Panc1 (cell line): ENCODE measurements around the gene CTF1. TPM values are rescaled to one million over a fixed set of nuclear protein-coding genes. Genes with fewer than 3 reads are reported as not detected.

Experiments used
- ATAC-seq: fragments of 200-7000 bp; cut with Tn5 transposase; 2 replicates; pipeline ENCODE4 v1.9.1; 2020; ENCODE audit warnings: mild to moderate bottlenecking, moderate library complexity
- BruUV-seq: library from RNA; stranded (reverse); fragments of 400-500 nt; replicated peaks from 2 replicates; lab custom pipeline; 2021; lab: Mats Ljungman, UMichigan
- CTCF ChIA-PET: fragments of 300-600 bp; sonication (Branson Sonifier 250); formaldehyde crosslinking; loops from one replicate; lab custom pipeline; 2022; ENCODE audit warnings: antibody characterized with exemption; lab: Charles Lee
- POLR2A ChIA-PET: fragments of 300-600 bp; sonication (Branson Sonifier 250); formaldehyde crosslinking; loops from one replicate; lab custom pipeline; 2022; ENCODE audit warnings: antibody characterized with exemption; lab: Charles Lee
- DNase-seq: peaks from one replicate; pipeline ENCODE4 v3.0.0-alpha.2; 2010; ENCODE audit warnings: low read depth, low spot score
- H3K27ac ChIP-seq: 2 replicates; pipeline ENCODE4 v1.5.1; 2011; ENCODE audit warnings: mild to moderate bottlenecking, low read length, inconsistent platforms
- H3K27me3 ChIP-seq: fragments of 200-500 bp; sonication (Bioruptor generic); 2 replicates; pipeline ENCODE4 v1.6.0; 2014; ENCODE audit warnings: low read length, inconsistent platforms; ENCODE audit not compliant: control insufficient read depth, insufficient read depth
- H3K36me3 ChIP-seq: fragments of 200-500 bp; sonication (Bioruptor generic); 2 replicates; pipeline ENCODE4 v1.5.1; 2014; ENCODE audit warnings: inconsistent platforms, mild to moderate bottlenecking, low read length, moderate library complexity; ENCODE audit not compliant: control insufficient read depth, insufficient read depth
- H3K4me1 ChIP-seq: 2 replicates; pipeline ENCODE4 v1.5.1; 2011; ENCODE audit warnings: inconsistent platforms, mild to moderate bottlenecking, low read length, moderate library complexity; ENCODE audit not compliant: control insufficient read depth, insufficient read depth
- H3K4me3 ChIP-seq, 2 experiments: 2 replicates each; pipeline ENCODE4 v1.5.1; 2011 to 2012; ENCODE audit warnings: low read depth in 2 of 2, low read length in 2 of 2, mild to moderate bottlenecking in 2 of 2, inconsistent platforms in 1 of 2, moderate library complexity in 1 of 2
- H3K9me3 ChIP-seq: fragments of 200-500 bp; sonication (Bioruptor generic); 2 replicates; pipeline ENCODE4 v1.5.1; 2014; ENCODE audit warnings: low read depth, mild to moderate bottlenecking, inconsistent platforms, low read length, moderate library complexity; ENCODE audit not compliant: control insufficient read depth, insufficient read depth
- CTCF ChIP-seq: fragments of 450-650 bp; IDR thresholded peaks from 2 replicates; pipeline ENCODE4 v1.5.1; 2017; ENCODE audit warnings: mild to moderate bottlenecking
- POLR2AphosphoS5 ChIP-seq: IDR thresholded peaks from 2 replicates; pipeline ENCODE4 v1.6.1; 2012; ENCODE audit warnings: mild to moderate bottlenecking, low read depth, low read length, moderate library complexity
- REST ChIP-seq, 2 experiments: IDR thresholded peaks; 2 replicates each; pipeline ENCODE4 v1.6.1; 2011 to 2012; ENCODE audit warnings: low read depth in 2 of 2, control low read depth in 1 of 2, low read length in 1 of 2, mild to moderate bottlenecking in 1 of 2, moderate library complexity in 1 of 2; ENCODE audit not compliant: insufficient read depth in 1 of 2
- SIN3A ChIP-seq: IDR thresholded peaks from 2 replicates; pipeline ENCODE4 v1.6.1; 2012; ENCODE audit warnings: low read depth, mild to moderate bottlenecking, low read length, moderate library complexity, borderline replicate concordance; ENCODE audit not compliant: insufficient read depth
- TCF7L2 ChIP-seq: IDR thresholded peaks from 2 replicates; pipeline ENCODE4 v1.6.1; 2011; ENCODE audit warnings: mild to moderate bottlenecking, low read depth, low read length, inconsistent platforms
- in situ Hi-C: cut with HindIII; loops from 2 replicates; pipeline ENCODE4 v1.10.0; 2016; ENCODE audit warnings: low sequenced_read_pairs, low pct_unique_long_range_greater_than_20kb
- intact Hi-C: fragments of 100-400 bp; cut with micrococcal nuclease; formaldehyde crosslinking; loops from one replicate; pipeline ENCODE4 v1.10.0; 2022; ENCODE audit not compliant: unreplicated experiment
- total RNA-seq: library from RNA; stranded (reverse); gene quantifications from one replicate; pipeline ENCODE4 v1.2.1, GENCODE V29; 2021; ENCODE audit not compliant: unreplicated experiment

CTF1 gene
- total RNA-seq, 1 experiment from 2014 or later = 2.9 TPM

- intact Hi-C loops = no loop called here
- no peaks in the 10 kb centered on the region for H3K36me3 ChIP-seq
- TF ChIP-seq SIN3A = no peak
- no peak for TF ChIP-seq POLR2AphosphoS5
- TF ChIP-seq CTCF = no peak
- TF ChIP-seq REST (IDR thresholded peaks at IDR 0.05; ENCODE audit: insufficient read depth in 1 of 2, low read depth in 2 of 2, low read length in 1 of 2) = no peak
- TF ChIP-seq TCF7L2 = no peak
- H3K27ac ChIP-seq = no peak overlapping the region
- H3K4me1 ChIP-seq = peaks cover 9% of the 10 kb centered on the region
- in situ Hi-C loops = no loop called here
- POLR2A ChIA-PET = interaction anchor here (0.6 kb wide), 1 partner anchor 57 kb away, joined by 3 read pairs; no protein-coding TSS in a partner anchor
- H3K9me3 ChIP-seq = no peaks in the 10 kb centered on the region
- DNase-seq = no peak
- CTCF ChIA-PET = interaction anchor here (0.5 to 0.8 kb wide), 3 partner anchors 30 to 190 kb away, joined by 3 to 14 read pairs (median 4); partner anchors contain the start of gene KAT8
- no TSS peak for BruUV-seq
- no peak overlapping the region for H3K4me3 ChIP-seq
- no peaks in the 10 kb centered on the region for H3K27me3 ChIP-seq
- ATAC-seq = no peak
Measured at GRCh38 chr16:30926937-30927788, 30.7 kb downstream of the CTF1 start.

- ChIA-PET POLR2A (no interaction called here), CTCF (interaction anchor here (0.8 kb wide), 1 partner anchor 117 kb away, joined by 14 read pairs; no protein-coding TSS in a partner anchor)
- Histone ChIP-seq H3K4me1 (peaks cover 9% of the 10 kb centered on the region), H3K27ac (no peak overlapping the region), H3K27me3 (no peaks in the 10 kb centered on the region), H3K9me3 (no peaks in the 10 kb centered on the region), H3K4me3 (no peak overlapping the region), H3K36me3 (no peaks in the 10 kb centered on the region)
- TF ChIP-seq SIN3A (no peak), POLR2AphosphoS5 (no peak), REST (IDR thresholded peaks at IDR 0.05; ENCODE audit: insufficient read depth in 1 of 2, low read depth in 2 of 2, low read length in 1 of 2) (no peak), TCF7L2 (no peak), CTCF (no peak)
- in situ Hi-C loops = no loop called here
- ATAC-seq (peak; percentile 77), DNase-seq (no peak)
- intact Hi-C loops = no loop called here
- BruUV-seq = no TSS peak
Measured at GRCh38 chr16:30927789-30928378, 31.5 kb downstream of the CTF1 start.
